OCI-LY3 (cell line): ENCODE results near the gene ZBTB11.

ENCODE experiments used
- H2AFZ ChIP-seq: fragments of 200-600, 300-600 bp; shearing (Covaris generic); 2 replicates; pipeline ENCODE4 v1.6.0; 2014; ENCODE audit warnings: antibody characterized with exemption, low read depth, low read length
- H3K27ac ChIP-seq: fragments of 200-600, 300-600 bp; sonication (generic); 2 replicates; pipeline ENCODE4 v1.5.1; 2014; ENCODE audit warnings: mild to moderate bottlenecking, low read length, moderate library complexity, mixed read lengths
- H3K27me3 ChIP-seq: fragments of 200-600, 300-600 bp; sonication (generic); 2 replicates; pipeline ENCODE4 v1.6.1; 2014; ENCODE audit warnings: low read depth, low read length, mixed read lengths
- H3K36me3 ChIP-seq: fragments of 200-600, 300-600 bp; sonication (generic); replicated peaks from 2 replicates; pipeline ENCODE3; 2014; ENCODE audit warnings: low read depth, low read length, mixed read lengths
- H3K4me1 ChIP-seq: fragments of 300-600, 200-600 bp; sonication (generic); 2 replicates; pipeline ENCODE4 v1.6.1; 2014; ENCODE audit warnings: low read length, mixed read lengths
- H3K4me2 ChIP-seq: fragments of 200-600, 300-600 bp; sonication (generic); 2 replicates; pipeline ENCODE4 v1.6.1; 2014; ENCODE audit warnings: low read length, mixed read lengths
- H3K4me3 ChIP-seq: fragments of 300-600, 200-600 bp; sonication (generic); 2 replicates; pipeline ENCODE4 v1.5.1; 2014; ENCODE audit warnings: antibody characterized with exemption, mild to moderate bottlenecking, low read length, moderate library complexity
- H3K79me2 ChIP-seq: fragments of 300-600, 200-600 bp; shearing (Covaris generic); 2 replicates; pipeline ENCODE4 v1.6.1; 2014; ENCODE audit warnings: mild to moderate bottlenecking, low read length, mixed read lengths
- H3K9ac ChIP-seq: fragments of 300-600, 200-600 bp; shearing (Covaris generic); 2 replicates; pipeline ENCODE4 v1.6.0; 2014; ENCODE audit warnings: mild to moderate bottlenecking, low read length, moderate library complexity
- H3K9me3 ChIP-seq: fragments of 200-600, 300-600 bp; shearing (Covaris generic); 2 replicates; pipeline ENCODE4 v1.6.1; 2014; ENCODE audit warnings: low read length, mixed read lengths; ENCODE audit not compliant: insufficient read depth
- H4K20me1 ChIP-seq: fragments of 200-600, 300-600 bp; sonication (generic); 2 replicates; pipeline ENCODE4 v1.6.1; 2016; ENCODE audit warnings: low read length, mixed read lengths; ENCODE audit not compliant: insufficient read depth
- EZH2phosphoT487 ChIP-seq: fragments of 200-600 bp; shearing (Covaris generic); IDR thresholded peaks from 2 replicates; pipeline ENCODE4 v1.6.1; 2018; ENCODE audit warnings: antibody characterized with exemption, mixed run types, low read depth
- TF ChIP-seq, protein P1 (sequence below): fragments of 200-600, 300-600 bp; sonication (generic); IDR thresholded peaks from 2 replicates; pipeline ENCODE4 v1.5.1; 2014; ENCODE audit warnings: antibody characterized with exemption, low read length, low read depth

ZBTB11 gene

DNA sequence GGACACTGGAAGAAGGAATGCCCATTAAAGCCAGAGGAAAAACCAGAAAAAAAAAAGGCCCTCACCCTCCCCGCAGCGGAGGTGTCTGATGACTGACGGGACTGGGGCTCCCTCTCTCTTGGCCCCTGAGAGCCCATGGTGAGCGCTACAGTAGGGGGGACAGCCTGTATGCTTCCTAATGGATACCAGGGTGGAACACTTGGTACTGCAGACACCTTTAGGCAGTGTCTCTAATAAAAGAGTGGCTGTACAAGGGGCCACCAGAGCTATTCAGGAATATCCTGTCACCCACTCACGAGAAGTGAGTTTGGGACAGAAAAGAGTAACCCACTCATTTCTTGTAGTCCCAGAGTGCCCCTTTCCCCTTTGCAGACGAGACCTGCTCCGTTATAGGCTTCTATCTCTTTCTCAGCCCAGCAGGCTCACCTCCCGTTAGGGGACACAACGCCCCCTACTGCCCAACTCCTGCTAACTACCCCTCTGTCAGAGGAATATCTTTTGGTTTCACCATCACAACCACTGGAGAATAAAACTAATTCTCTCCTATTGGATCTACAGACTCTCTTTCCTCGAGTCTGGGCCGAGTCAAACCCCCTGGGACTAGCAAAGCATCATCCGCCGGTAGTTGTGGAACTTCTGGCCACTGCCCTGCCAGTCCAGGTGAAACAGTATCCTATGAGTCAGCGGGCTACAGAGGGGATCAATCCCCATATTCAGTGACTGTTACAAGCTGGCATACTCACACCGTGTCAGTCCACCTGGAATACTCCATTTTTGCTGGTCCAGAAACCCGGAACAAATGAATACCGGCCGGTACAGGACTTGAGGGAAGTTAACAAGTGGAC is 40.8 kb downstream of the ZBTB11 start:
- no peaks in the 10 kb centered on the region for H3K27me3 ChIP-seq
- no peaks in the 10 kb centered on the region for H3K36me3 ChIP-seq
- no peak overlapping the region for H3K9ac ChIP-seq
- peak overlapping the region; percentile 74 for H3K4me2 ChIP-seq
- no peak overlapping the region for H3K27ac ChIP-seq
- H3K9me3 ChIP-seq = no peaks in the 10 kb centered on the region
- H4K20me1 ChIP-seq = no peaks in the 10 kb centered on the region
- TF ChIP-seq, protein P1, sequence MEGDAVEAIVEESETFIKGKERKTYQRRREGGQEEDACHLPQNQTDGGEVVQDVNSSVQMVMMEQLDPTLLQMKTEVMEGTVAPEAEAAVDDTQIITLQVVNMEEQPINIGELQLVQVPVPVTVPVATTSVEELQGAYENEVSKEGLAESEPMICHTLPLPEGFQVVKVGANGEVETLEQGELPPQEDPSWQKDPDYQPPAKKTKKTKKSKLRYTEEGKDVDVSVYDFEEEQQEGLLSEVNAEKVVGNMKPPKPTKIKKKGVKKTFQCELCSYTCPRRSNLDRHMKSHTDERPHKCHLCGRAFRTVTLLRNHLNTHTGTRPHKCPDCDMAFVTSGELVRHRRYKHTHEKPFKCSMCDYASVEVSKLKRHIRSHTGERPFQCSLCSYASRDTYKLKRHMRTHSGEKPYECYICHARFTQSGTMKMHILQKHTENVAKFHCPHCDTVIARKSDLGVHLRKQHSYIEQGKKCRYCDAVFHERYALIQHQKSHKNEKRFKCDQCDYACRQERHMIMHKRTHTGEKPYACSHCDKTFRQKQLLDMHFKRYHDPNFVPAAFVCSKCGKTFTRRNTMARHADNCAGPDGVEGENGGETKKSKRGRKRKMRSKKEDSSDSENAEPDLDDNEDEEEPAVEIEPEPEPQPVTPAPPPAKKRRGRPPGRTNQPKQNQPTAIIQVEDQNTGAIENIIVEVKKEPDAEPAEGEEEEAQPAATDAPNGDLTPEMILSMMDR = peak; percentile 75
- TF ChIP-seq EZH2phosphoT487 = no peak
- peak overlapping the region; percentile 75; the same call in 1 of the 2 replicates for H2AFZ ChIP-seq
- no peaks in the 10 kb centered on the region for H3K4me1 ChIP-seq
- no peaks in the 10 kb centered on the region for H3K79me2 ChIP-seq
- peak overlapping the region; percentile 34; the same call in 1 of the 2 replicates for H3K4me3 ChIP-seq

GRCh38 chr3:101635345-101635744 is 41.6 kb downstream of the ZBTB11 start:
- Histone ChIP-seq H3K4me1 (no peaks in the 10 kb centered on the region), H3K9ac (no peak overlapping the region), H3K79me2 (no peaks in the 10 kb centered on the region), H3K9me3 (no peaks in the 10 kb centered on the region), H3K4me2 (no peak overlapping the region), H3K36me3 (no peaks in the 10 kb centered on the region), H3K27ac (no peak overlapping the region), H4K20me1 (no peaks in the 10 kb centered on the region), H2AFZ (no peak overlapping the region), H3K4me3 (no peak overlapping the region), H3K27me3 (no peaks in the 10 kb centered on the region)
- TF ChIP-seq EZH2phosphoT487 = no peak
- TF ChIP-seq, protein P1 = no peak

DNA sequence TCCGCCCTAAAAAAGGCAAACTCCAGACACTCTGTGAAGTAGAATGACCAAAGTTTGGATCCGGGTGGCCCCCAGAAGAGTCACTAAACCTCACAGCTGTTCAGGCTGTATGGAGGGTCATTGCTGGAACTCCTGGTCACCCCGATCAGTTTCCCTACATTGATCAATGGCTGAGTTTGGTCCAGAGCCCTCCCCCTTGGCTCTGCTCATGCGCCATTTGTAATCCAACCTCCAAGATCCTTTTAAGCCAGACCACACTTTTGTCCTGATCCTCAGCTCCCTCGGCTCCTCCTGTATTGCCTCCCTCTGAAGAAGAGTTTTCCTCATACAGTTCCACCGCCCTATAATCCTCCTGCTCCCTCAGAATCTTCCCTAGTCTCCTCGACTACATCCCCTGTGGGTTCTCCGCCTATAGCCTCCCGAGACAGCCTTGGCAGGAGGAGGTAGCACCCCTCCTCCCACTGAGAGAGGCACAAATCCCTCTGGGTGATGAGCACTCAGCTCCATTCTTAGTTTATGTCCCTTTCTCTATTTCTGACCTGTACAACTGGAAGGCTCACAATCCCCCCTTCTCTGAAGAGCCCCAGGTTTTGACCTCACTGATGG is 42.2 kb downstream of the ZBTB11 start:
- Histone ChIP-seq H3K4me1 (no peaks in the 10 kb centered on the region), H3K27me3 (no peaks in the 10 kb centered on the region), H4K20me1 (no peaks in the 10 kb centered on the region), H3K9me3 (no peaks in the 10 kb centered on the region), H2AFZ (no peak overlapping the region), H3K36me3 (no peaks in the 10 kb centered on the region), H3K27ac (no peak overlapping the region), H3K79me2 (no peaks in the 10 kb centered on the region), H3K4me2 (no peak overlapping the region), H3K9ac (no peak overlapping the region), H3K4me3 (no peak overlapping the region)
- TF ChIP-seq, protein P1 = no peak
- TF ChIP-seq EZH2phosphoT487 = no peak

GRCh38 chr3:101633186-101633585 is 43.7 kb downstream of the ZBTB11 start:
- Histone ChIP-seq H2AFZ (no peak overlapping the region), H3K27ac (no peak overlapping the region), H4K20me1 (no peaks in the 10 kb centered on the region), H3K9me3 (no peaks in the 10 kb centered on the region), H3K36me3 (no peaks in the 10 kb centered on the region), H3K9ac (no peak overlapping the region), H3K79me2 (no peaks in the 10 kb centered on the region), H3K4me1 (no peaks in the 10 kb centered on the region), H3K27me3 (no peaks in the 10 kb centered on the region), H3K4me3 (no peak overlapping the region), H3K4me2 (no peak overlapping the region)
- TF ChIP-seq EZH2phosphoT487 = no peak
- TF ChIP-seq, protein P1 = no peak
